Heart left ventricle (tissue), 16 donors: ENCODE measurements around the gene HDGFL1. TPM values are rescaled to one million over a fixed set of nuclear protein-coding genes. Genes with fewer than 3 reads are reported as not detected.

Source experiments
- ATAC-seq, 4 donors: fragments of 200-7000 bp; cut with Tn5 transposase; one replicate each; pipeline ENCODE4 v1.9.1; 2020 to 2022; ENCODE audit warnings: moderate library complexity in 4 of 4, mild to moderate bottlenecking in 3 of 4, moderate number of reproducible peaks in 1 of 4
- DNase-seq, 5 donors: peaks; one replicate each; pipeline ENCODE4 v3.0.0-alpha.2; 2020
- H3K27ac ChIP-seq, 12 donors: fragments of 200-600 bp; sonication (generic) in 4 of 12; one replicate each; pipeline versions ENCODE4 v1.5.0 to v1.8.0; 2016 to 2022; ENCODE audit warnings: mild to moderate bottlenecking in 2 of 12
- H3K27me3 ChIP-seq, 9 donors: fragments of 200-600 bp; sonication (generic) in 2 of 9; one replicate each; pipeline versions ENCODE4 v1.5.1 to v1.8.0; 2016 to 2022; ENCODE audit warnings: mild to moderate bottlenecking in 3 of 9
- H3K36me3 ChIP-seq, 9 donors: fragments of 200-600 bp; sonication (generic) in 2 of 9; one replicate each; pipeline versions ENCODE4 v1.5.0 to v1.8.0; 2018 to 2022; ENCODE audit warnings: mild to moderate bottlenecking in 2 of 9
- H3K4me1 ChIP-seq, 12 donors: fragments of 200-600 bp; sonication (generic) in 4 of 12; one replicate each; pipeline versions ENCODE4 v1.5.0 to v1.8.0; 2016 to 2022; ENCODE audit warnings: mild to moderate bottlenecking in 3 of 12
- H3K4me3 ChIP-seq, 12 donors: fragments of 200-600 bp; sonication (generic) in 4 of 12; one replicate each; pipeline versions ENCODE4 v1.5.0 to v1.8.0; 2017 to 2022; ENCODE audit warnings: mild to moderate bottlenecking in 9 of 12, moderate library complexity in 4 of 12
- H3K9me3 ChIP-seq, 12 donors: fragments of 200-600 bp; sonication (generic) in 4 of 12; one replicate each; pipeline versions ENCODE4 v1.5.0 to v1.8.0; 2016 to 2022; ENCODE audit warnings: mild to moderate bottlenecking in 1 of 12
- CTCF ChIP-seq, 12 donors: fragments of 200-600 bp; sonication (generic) in 4 of 12; IDR thresholded peaks; one replicate each; pipeline versions ENCODE4 v1.5.0 to v1.8.0; 2018 to 2022; ENCODE audit warnings: antibody characterized with exemption in 12 of 12, mild to moderate bottlenecking in 5 of 12
- POLR2A ChIP-seq, 2 donors: fragments of 450-650 bp; IDR thresholded peaks; one replicate each; pipeline ENCODE4 v1.6.1; 2017; ENCODE audit warnings: antibody characterized with exemption in 2 of 2, mild to moderate bottlenecking in 2 of 2, moderate library complexity in 2 of 2
- WGBS, 4 donors: extraction: QIAGEN DNeasy Blood & Tissue Kit in 2 of 4; methylation state at CpG; one replicate each; pipeline versions ENCODE4 v1.1.5 to v1.1.7; 2013 to 2018; 5-methylcytosine and 5-hydroxymethylcytosine counted together
- intact Hi-C, 10 donors: fragments of 100-400 bp; cut with DNase I; formaldehyde crosslinking; loops; one replicate each; pipeline versions ENCODE4 v1.11.1 to v1.14.2; 2022
- polyA plus RNA-seq, 2 donors: library from polyadenylated mRNA; stranded (reverse); fragments of 200-250 nt; gene quantifications; one replicate each; pipeline ENCODE4 v1.2.3, GENCODE V29; 2013
- total RNA-seq, 9 donors: library from RNA; depleted of rRNA in 2 of 9; stranded (reverse); fragments of >200 nt in 2 of 9; fragmentation: NEBNext Ultra II Directional in 3 of 9; extraction: Animal tissue kit (Norgen Biotek cat#: 25700) in 3 of 9; gene quantifications; one replicate each; pipeline versions ENCODE4 v1.1.0 to v1.2.4, GENCODE V29; 2016 to 2023
- donor health status: ischemic (EF 13 %, LVEDD 7.1; RV severe dilation, severe dysfunction).
- donor health status: healthy with polysubstance abuse.
- donor health status: DM: no; HTN: yes; CAD: no.
- donor health status: DM: no; HTN: no; CAD: no.
- donor health status: ischemic (EF 25% LVEDD 6.9; RV normal size, moderate dysfunction).
- donor health status: ischemic (EF 25% LVEDD 5.7; RV mildly dilated, moderate dysfunction).
- donor health status: healthy.
- donor health status: DM: yes; HTN: yes; CAD: no.
- donor health status: ischemic (EF 35%, LVEDD 5.7; RV mildly dilated, moderate dysfunction).
- donor health status: nonischemic (EF 11% LVEDD 7.7; RV severe dilation, severe dysfunction).
- donor health status: DM: yes; HTN: yes; CAD: no.
- donor health status: PGD.
- donor health status: ischemic (EF 29% LVEDD 5.4; RV normal size, mild dysfunction).
- donor health status: nonischemic (EF 23%, LVEDD 6.1; RV moderate dilation, normal function).

HDGFL1 gene
- total and polyA plus RNA-seq, 11 donors: not detected

GRCh38 chr6:22583927-22584326 is 14.6 kb downstream of the HDGFL1 start:
- intact Hi-C loops: no loop called here
- no peak for DNase-seq

GRCh38 chr6:22589118-22589517 is 19.8 kb downstream of the HDGFL1 start:
- intact Hi-C loops: no loop called here
- no peak for ATAC-seq
- Histone ChIP-seq H3K27ac (no peak overlapping the region), H3K9me3 (no peaks in the 10 kb centered on the region), H3K27me3 (no peaks in the 10 kb centered on the region), H3K4me3 (no peak overlapping the region), H3K4me1 (peaks cover 0 to 7% (median 0%) of the 10 kb centered on the region in 12 donors), H3K36me3 (no peaks in the 10 kb centered on the region)
- TF ChIP-seq POLR2A (IDR thresholded peaks at IDR 0.05) (no peak), CTCF (IDR thresholded peaks at IDR 0.05) (no peak)
- no peak for DNase-seq

More at GRCh38 chr6:22583927-22584326, 14.6 kb downstream of the HDGFL1 start:
- Histone ChIP-seq H3K4me1 (peaks cover 0 to 3% (median 0%) of the 10 kb centered on the region in 12 donors), H3K9me3 (no peaks in the 10 kb centered on the region), H3K27me3 (no peaks in the 10 kb centered on the region), H3K27ac (no peak overlapping the region), H3K36me3 (no peaks in the 10 kb centered on the region), H3K4me3 (no peak overlapping the region)
- WGBS, 4 donors: 94 to 100% (median 99%) methylated on average over 1 of the region's 1 CpG
- no peak for TF ChIP-seq POLR2A (IDR thresholded peaks at IDR 0.05)
- no peak for TF ChIP-seq CTCF (IDR thresholded peaks at IDR 0.05)
- no peak for ATAC-seq

- intact Hi-C loops: no loop called here
- WGBS, 4 donors: 40 to 55% (median 42%) methylated on average over 4 of the region's 4 CpGs
- no peak overlapping the region for H3K4me3 ChIP-seq
- H3K4me1 ChIP-seq: peaks cover 0 to 7% (median 0%) of the 10 kb centered on the region in 12 donors
- TF ChIP-seq CTCF (IDR thresholded peaks at IDR 0.05) (no peak), POLR2A (IDR thresholded peaks at IDR 0.05) (no peak)
- ATAC-seq (no peak), DNase-seq (no peak)
- no peaks in the 10 kb centered on the region for H3K27me3 ChIP-seq
- H3K9me3 ChIP-seq: no peaks in the 10 kb centered on the region
- no peaks in the 10 kb centered on the region for H3K36me3 ChIP-seq
- no peak overlapping the region for H3K27ac ChIP-seq
These were observed 21.1 kb downstream of the HDGFL1 start for GRCh38 chr6:22590423-22590822.

- intact Hi-C loops: no loop called here
- Histone ChIP-seq H3K36me3 (no peaks in the 10 kb centered on the region), H3K9me3 (no peaks in the 10 kb centered on the region), H3K27ac (no peak overlapping the region), H3K4me1 (peaks cover 0 to 12% (median 0%) of the 10 kb centered on the region in 12 donors), H3K27me3 (no peaks in the 10 kb centered on the region), H3K4me3 (no peak overlapping the region)
- 73 to 96% (median 92%) methylated on average over 3 of the region's 3 CpGs for WGBS, 4 donors
- TF ChIP-seq CTCF (IDR thresholded peaks at IDR 0.05): no peak
- no peak for TF ChIP-seq POLR2A (IDR thresholded peaks at IDR 0.05)
- DNase-seq (no peak), ATAC-seq (no peak)
These were observed 24.5 kb downstream of the HDGFL1 start for GRCh38 chr6:22593895-22594294.
